ENCODE results near the gene IQCH.

- TF ChIP-seq TAF1 (IDR thresholded peaks at IDR 0.05; ENCODE audit: borderline replicate concordance, low read depth, low read length) (no peak), POLR2AphosphoS5 (IDR thresholded peaks at IDR 0.05; ENCODE audit: low read depth, low read length) (no peak)
Observed at GRCh38 chr15:67504056-67504455, 249.5 kb downstream of the IQCH start.
